GM21576 (cell line): Measurements from ENCODE around the gene MCCC1.

Source experiments
- ATAC-seq: cut with Tn5 transposase; IDR thresholded peaks from one replicate; pipeline ENCODE4 v1.9.1; 2021; ENCODE audit warnings: mild to moderate bottlenecking, moderate library complexity; ENCODE audit not compliant: unreplicated experiment

MCCC1 gene

GRCh38 chr3:183058351-183058750 lies 40.9 kb downstream of the MCCC1 start:
- no peak for ATAC-seq

- no peak for ATAC-seq
Observed at GRCh38 chr3:183050706-183051105, 48.6 kb downstream of the MCCC1 start.

- no peak for ATAC-seq
Observed at GRCh38 chr3:183046883-183047282, 52.4 kb downstream of the MCCC1 start.

- peak; percentile 96 for ATAC-seq
Observed at GRCh38 chr3:183044547-183045229, 54.6 kb downstream of the MCCC1 start.

- no peak for ATAC-seq
Observed at GRCh38 chr3:183038757-183039156, 60.5 kb downstream of the MCCC1 start.

GRCh38 chr3:183038221-183038620 lies 61.1 kb downstream of the MCCC1 start:
- ATAC-seq: no peak

GRCh38 chr3:183033746-183034145 lies 65.5 kb downstream of the MCCC1 start:
- no peak for ATAC-seq

- no peak for ATAC-seq
Observed at GRCh38 chr3:183032880-183033555, 66.3 kb downstream of the MCCC1 start.

GRCh38 chr3:183031826-183032225 lies 67.5 kb downstream of the MCCC1 start:
- no peak for ATAC-seq

- ATAC-seq: no peak
Observed at GRCh38 chr3:183028416-183028815, 70.9 kb downstream of the MCCC1 start.

- no peak for ATAC-seq
Observed at GRCh38 chr3:183027276-183027675, 72.0 kb downstream of the MCCC1 start.

- ATAC-seq: no peak
Observed at GRCh38 chr3:183022936-183023516, 76.3 kb downstream of the MCCC1 start.

- ATAC-seq: no peak
Observed at GRCh38 chr3:183018421-183019192, 80.7 kb downstream of the MCCC1 start.

- no peak for ATAC-seq
Observed at GRCh38 chr3:183015185-183015584, 84.1 kb downstream of the MCCC1 start.

GRCh38 chr3:183013856-183014255 lies 85.4 kb downstream of the MCCC1 start:
- ATAC-seq: no peak

GRCh38 chr3:183013074-183013473 lies 86.2 kb downstream of the MCCC1 start:
- no peak for ATAC-seq

- no peak for ATAC-seq
Observed at GRCh38 chr3:183008800-183009199, 90.5 kb downstream of the MCCC1 start.

GRCh38 chr3:183008303-183008702 lies 91.0 kb downstream of the MCCC1 start:
- ATAC-seq: no peak

- ATAC-seq: no peak
Observed at GRCh38 chr3:183006396-183007002, 92.8 kb downstream of the MCCC1 start.

- no peak for ATAC-seq
Observed at GRCh38 chr3:182999767-183000166, 99.5 kb downstream of the MCCC1 start.
